ENCODE data around the gene JAM2.

Gene JAM2

GRCh38 chr21:25638660-25639550 lies at the start of gene JAM2:
Gene JAM2 (plus strand): TSS chr21:25639258. CDS start chr21:25639822, 564 bp downstream.
- no peak for DNase-seq (ENCODE audit: low read depth)
- in situ Hi-C loops (cut with HindIII; ENCODE audit: low sequenced_read_pairs), result no loop called here
- H3K4me3 ChIP-seq (ENCODE audit: low read depth, low read length), result peak within 1 kb of the TSS; percentile 65
- TF ChIP-seq CTCF (IDR thresholded peaks at IDR 0.05; ENCODE audit: low read depth, low read length, missing control alignments), result no peak

GRCh38 chr21:25589887-25590286 lies 49.2 kb upstream of the JAM2 start:
- no peak for TF ChIP-seq CTCF (IDR thresholded peaks at IDR 0.05; ENCODE audit: low read depth, low read length, missing control alignments)
- no peak for DNase-seq (ENCODE audit: low read depth)
- in situ Hi-C loops (cut with HindIII; ENCODE audit: low sequenced_read_pairs), result loop anchor here (5.0 kb wide), 1 partner anchor 37 kb away; no protein-coding TSS in a partner anchor
- no peak overlapping the region for H3K4me3 ChIP-seq (ENCODE audit: low read depth, low read length)

- peak; percentile 74 for TF ChIP-seq CTCF (IDR thresholded peaks at IDR 0.05; ENCODE audit: low read depth, low read length, missing control alignments)
- in situ Hi-C loops (cut with HindIII; ENCODE audit: low sequenced_read_pairs), result no loop called here
- H3K4me3 ChIP-seq (ENCODE audit: low read depth, low read length), result peak within 1 kb of the TSS; percentile 86
- DNase-seq (ENCODE audit: low read depth), result peak; percentile 84
Observed at GRCh38 chr21:25607151-25608043, 31.7 kb upstream of the JAM2 start, which contains the start of gene MRPL39. Gene MRPL39 (minus strand): TSS chr21:25607481. CDS start chr21:25607475, 6 bp downstream.

GRCh38 chr21:25608044-25608737 lies 30.9 kb upstream of the JAM2 start:
- peak; percentile 73 for DNase-seq (ENCODE audit: low read depth)
- H3K4me3 ChIP-seq (ENCODE audit: low read depth, low read length), result peak overlapping the region; percentile 86
- TF ChIP-seq CTCF (IDR thresholded peaks at IDR 0.05; ENCODE audit: low read depth, low read length, missing control alignments), result peak; percentile 93
- in situ Hi-C loops (cut with HindIII; ENCODE audit: low sequenced_read_pairs), result no loop called here

- TF ChIP-seq CTCF (IDR thresholded peaks at IDR 0.05; ENCODE audit: low read depth, low read length, missing control alignments), result no peak
- in situ Hi-C loops (cut with HindIII; ENCODE audit: low sequenced_read_pairs), result no loop called here
- no peak for DNase-seq (ENCODE audit: low read depth)
Observed at GRCh38 chr21:25614441-25614840, 24.6 kb upstream of the JAM2 start.

GRCh38 chr21:25615880-25616279 lies 23.2 kb upstream of the JAM2 start:
- no peak for TF ChIP-seq CTCF (IDR thresholded peaks at IDR 0.05; ENCODE audit: low read depth, low read length, missing control alignments)
- in situ Hi-C loops (cut with HindIII; ENCODE audit: low sequenced_read_pairs), result no loop called here
- H3K4me3 ChIP-seq (ENCODE audit: low read depth, low read length), result no peak overlapping the region
- no peak for DNase-seq (ENCODE audit: low read depth)

More at GRCh38 chr21:25614441-25614840, 24.6 kb upstream of the JAM2 start:
- H3K4me3 ChIP-seq (ENCODE audit: low read depth, low read length), result no peak overlapping the region
